Occipital lobe (tissue), 2 donors: ENCODE results near the gene EPB41L3. TPM values are rescaled to one million over a fixed set of nuclear protein-coding genes. Genes with fewer than 3 reads are reported as not detected.
"Not testable (repeated sequence)": the region's sequence is repeated elsewhere in the genome, so short reads cannot be mapped to it uniquely, and the experiment has no call there.

Experiments
- DNase-seq: peaks from one replicate; lab custom pipeline; 2025; lab: John Stamatoyannopoulos, UW
- total RNA-seq: library from RNA; depleted of rRNA; stranded (reverse); fragments of >200 nt; gene quantifications from one replicate; pipeline ENCODE4 v1.2.3, GENCODE V29; 2014

Gene EPB41L3
- total RNA-seq = 72.7 TPM

GRCh38 chr18:5543773-5544389, at the start of gene EPB41L3:
Gene EPB41L3 (minus strand): TSS chr18:5543997. CDS start chr18:5489183, 54,814 bp downstream.
- DNase-seq = no peak

GRCh38 chr18:5588529-5588928, 44.7 kb upstream of the EPB41L3 start:
- no peak for DNase-seq

GRCh38 chr18:5585653-5586052, 41.9 kb upstream of the EPB41L3 start:
- no peak for DNase-seq

- no peak for DNase-seq
These were observed 41.1 kb upstream of the EPB41L3 start for GRCh38 chr18:5584746-5585417.

- no peak for DNase-seq
These were observed 39.3 kb upstream of the EPB41L3 start for GRCh38 chr18:5582849-5583681.

GRCh38 chr18:5582076-5582475, 38.3 kb upstream of the EPB41L3 start:
- DNase-seq = no peak

- no peak for DNase-seq
These were observed 31.0 kb upstream of the EPB41L3 start for GRCh38 chr18:5574843-5575242.

GRCh38 chr18:5571666-5572065, 27.9 kb upstream of the EPB41L3 start:
- no peak for DNase-seq

- not testable (repeated sequence) for DNase-seq
These were observed 26.8 kb upstream of the EPB41L3 start for GRCh38 chr18:5570613-5571012.

- DNase-seq = no peak
These were observed 24.6 kb upstream of the EPB41L3 start for GRCh38 chr18:5568416-5568815.

- no peak for DNase-seq
These were observed 15.1 kb upstream of the EPB41L3 start for GRCh38 chr18:5558851-5559250.

GRCh38 chr18:5556310-5556974, 12.6 kb upstream of the EPB41L3 start:
- DNase-seq = peak; percentile 6

GRCh38 chr18:5554629-5555028, 10.8 kb upstream of the EPB41L3 start:
- DNase-seq = no peak

- DNase-seq = peak; percentile 18
These were observed 2.9 kb upstream of the EPB41L3 start for GRCh38 chr18:5546660-5547059.

- DNase-seq = no peak
These were observed 639 bp downstream of the EPB41L3 start for GRCh38 chr18:5543036-5543680.

- no peak for DNase-seq
These were observed 1.2 kb downstream of the EPB41L3 start for GRCh38 chr18:5542515-5543035.

GRCh38 chr18:5541644-5542043, 2.2 kb downstream of the EPB41L3 start:
- DNase-seq = no peak

- DNase-seq = no peak
These were observed 4.4 kb downstream of the EPB41L3 start for GRCh38 chr18:5539391-5539790.

GRCh38 chr18:5538544-5538943, 5.3 kb downstream of the EPB41L3 start:
- no peak for DNase-seq

GRCh38 chr18:5537860-5538259, 5.9 kb downstream of the EPB41L3 start:
- DNase-seq = no peak

GRCh38 chr18:5534845-5535244, 9.0 kb downstream of the EPB41L3 start:
- no peak for DNase-seq
